Ishikawa (cell line): ENCODE results near the gene POC5.
A peak's percentile ranks its signal among the peaks of the same experiment; 100 is the strongest.

Experiments
- CEBPB ChIP-seq: IDR thresholded peaks from 2 replicates; pipeline ENCODE4 v1.6.1; 2012
- CREB1 ChIP-seq: IDR thresholded peaks from 2 replicates; pipeline ENCODE4 v1.6.1; 2012; ENCODE audit warnings: low read depth
- EGR1 ChIP-seq: IDR thresholded peaks from 2 replicates; pipeline ENCODE4 v1.6.1; 2012
- EP300 ChIP-seq: IDR thresholded peaks from 2 replicates; pipeline ENCODE4 v1.6.1; 2012; ENCODE audit warnings: borderline replicate concordance
- FOXM1 ChIP-seq: IDR thresholded peaks from 2 replicates; pipeline ENCODE4 v1.6.1; 2012; ENCODE audit warnings: low read depth, borderline replicate concordance
- NFIC ChIP-seq: IDR thresholded peaks from 2 replicates; pipeline ENCODE4 v1.6.1; 2012
- RAD21 ChIP-seq: IDR thresholded peaks from 2 replicates; pipeline ENCODE4 v1.6.1; 2012; ENCODE audit warnings: low read depth
- TAF1 ChIP-seq: IDR thresholded peaks from 2 replicates; pipeline ENCODE4 v1.6.1; 2012; ENCODE audit warnings: low read depth, mild to moderate bottlenecking
- TCF12 ChIP-seq: IDR thresholded peaks from 2 replicates; pipeline ENCODE4 v1.6.1; 2012; ENCODE audit warnings: low read depth
- TEAD4 ChIP-seq: IDR thresholded peaks from 2 replicates; pipeline ENCODE4 v1.6.1; 2012
- YY1 ChIP-seq: IDR thresholded peaks from 2 replicates; pipeline ENCODE4 v1.6.1; 2012; ENCODE audit warnings: low read depth
- ZBTB7A ChIP-seq: IDR thresholded peaks from 2 replicates; pipeline ENCODE4 v1.6.1; 2012; ENCODE audit warnings: low read depth
- TF ChIP-seq, protein P1 (sequence below): IDR thresholded peaks from 2 replicates; pipeline ENCODE4 v1.6.1; 2012
- TF ChIP-seq, protein P2 (sequence below): IDR thresholded peaks from 2 replicates; pipeline ENCODE4 v1.6.1; 2012
- TF ChIP-seq, protein P3 (sequence below): IDR thresholded peaks from 2 replicates; pipeline ENCODE4 v1.6.1; 2012; ENCODE audit warnings: low read depth, mild to moderate bottlenecking

Gene POC5

DNA sequence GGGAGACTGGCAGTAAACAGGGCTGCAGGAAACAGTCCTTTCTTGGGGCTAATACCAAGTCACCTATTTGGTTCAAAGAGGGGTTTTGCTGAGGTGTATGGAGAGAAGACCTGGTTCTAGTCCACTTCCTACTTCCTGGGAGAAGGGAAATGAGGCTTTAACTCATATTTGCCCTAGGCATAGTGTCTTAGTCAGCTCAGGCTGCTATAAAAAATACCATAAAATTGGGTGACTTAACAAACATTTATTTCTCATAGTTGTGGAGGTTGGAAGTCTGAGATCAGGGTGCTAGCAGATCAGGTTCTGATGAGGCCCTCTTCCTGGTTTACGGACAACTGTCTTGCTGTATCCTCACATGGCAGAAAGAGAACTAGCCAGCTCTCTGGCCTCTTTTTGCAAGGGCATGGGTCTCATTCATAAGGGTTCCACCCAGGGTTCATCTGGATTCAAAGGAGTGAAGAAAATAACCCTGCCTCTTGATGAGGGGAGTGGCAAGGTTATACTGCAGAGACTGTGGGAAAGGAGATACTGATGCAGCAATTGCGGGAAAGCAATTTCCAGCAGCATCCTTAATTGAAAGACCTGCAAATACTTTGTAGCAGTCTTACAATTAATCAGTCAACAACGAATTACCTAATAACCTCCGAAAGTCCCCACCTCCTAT is 65.5 kb downstream of the POC5 start:
- no peak for TF ChIP-seq RAD21
- no peak for TF ChIP-seq EP300
- no peak for TF ChIP-seq CREB1
- TF ChIP-seq ZBTB7A: no peak
- TF ChIP-seq, protein P1, sequence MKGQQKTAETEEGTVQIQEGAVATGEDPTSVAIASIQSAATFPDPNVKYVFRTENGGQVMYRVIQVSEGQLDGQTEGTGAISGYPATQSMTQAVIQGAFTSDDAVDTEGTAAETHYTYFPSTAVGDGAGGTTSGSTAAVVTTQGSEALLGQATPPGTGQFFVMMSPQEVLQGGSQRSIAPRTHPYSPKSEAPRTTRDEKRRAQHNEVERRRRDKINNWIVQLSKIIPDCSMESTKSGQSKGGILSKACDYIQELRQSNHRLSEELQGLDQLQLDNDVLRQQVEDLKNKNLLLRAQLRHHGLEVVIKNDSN: no peak

DNA sequence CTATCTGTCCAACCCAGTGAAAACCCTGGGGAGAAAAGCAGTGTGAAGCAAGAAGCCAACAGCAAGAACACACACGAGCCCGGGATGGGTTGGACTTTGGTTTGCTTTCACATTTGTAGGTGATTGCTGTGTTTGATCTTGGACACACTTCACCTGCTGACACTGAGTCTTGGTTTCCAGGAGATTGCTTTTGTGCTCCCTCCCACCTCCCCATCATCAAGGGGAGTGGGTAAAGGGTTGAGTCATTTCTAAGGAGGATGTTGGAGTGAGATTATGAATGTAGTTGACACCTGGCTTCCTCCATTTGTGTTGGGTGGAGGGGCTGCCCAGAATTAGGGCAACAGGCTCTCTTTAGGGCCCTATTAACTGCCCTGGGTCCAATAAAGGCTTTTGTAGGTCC is 68.5 kb downstream of the POC5 start:
- no peak for TF ChIP-seq RAD21
- no peak for TF ChIP-seq YY1
- TF ChIP-seq, protein P2, sequence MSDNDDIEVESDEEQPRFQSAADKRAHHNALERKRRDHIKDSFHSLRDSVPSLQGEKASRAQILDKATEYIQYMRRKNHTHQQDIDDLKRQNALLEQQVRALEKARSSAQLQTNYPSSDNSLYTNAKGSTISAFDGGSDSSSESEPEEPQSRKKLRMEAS: no peak
- no peak for TF ChIP-seq FOXM1
- TF ChIP-seq, protein P1: no peak
- no peak for TF ChIP-seq EP300
- no peak for TF ChIP-seq TAF1
- no peak for TF ChIP-seq TEAD4
- no peak for TF ChIP-seq EGR1
- no peak for TF ChIP-seq ZBTB7A
- TF ChIP-seq, protein P3, sequence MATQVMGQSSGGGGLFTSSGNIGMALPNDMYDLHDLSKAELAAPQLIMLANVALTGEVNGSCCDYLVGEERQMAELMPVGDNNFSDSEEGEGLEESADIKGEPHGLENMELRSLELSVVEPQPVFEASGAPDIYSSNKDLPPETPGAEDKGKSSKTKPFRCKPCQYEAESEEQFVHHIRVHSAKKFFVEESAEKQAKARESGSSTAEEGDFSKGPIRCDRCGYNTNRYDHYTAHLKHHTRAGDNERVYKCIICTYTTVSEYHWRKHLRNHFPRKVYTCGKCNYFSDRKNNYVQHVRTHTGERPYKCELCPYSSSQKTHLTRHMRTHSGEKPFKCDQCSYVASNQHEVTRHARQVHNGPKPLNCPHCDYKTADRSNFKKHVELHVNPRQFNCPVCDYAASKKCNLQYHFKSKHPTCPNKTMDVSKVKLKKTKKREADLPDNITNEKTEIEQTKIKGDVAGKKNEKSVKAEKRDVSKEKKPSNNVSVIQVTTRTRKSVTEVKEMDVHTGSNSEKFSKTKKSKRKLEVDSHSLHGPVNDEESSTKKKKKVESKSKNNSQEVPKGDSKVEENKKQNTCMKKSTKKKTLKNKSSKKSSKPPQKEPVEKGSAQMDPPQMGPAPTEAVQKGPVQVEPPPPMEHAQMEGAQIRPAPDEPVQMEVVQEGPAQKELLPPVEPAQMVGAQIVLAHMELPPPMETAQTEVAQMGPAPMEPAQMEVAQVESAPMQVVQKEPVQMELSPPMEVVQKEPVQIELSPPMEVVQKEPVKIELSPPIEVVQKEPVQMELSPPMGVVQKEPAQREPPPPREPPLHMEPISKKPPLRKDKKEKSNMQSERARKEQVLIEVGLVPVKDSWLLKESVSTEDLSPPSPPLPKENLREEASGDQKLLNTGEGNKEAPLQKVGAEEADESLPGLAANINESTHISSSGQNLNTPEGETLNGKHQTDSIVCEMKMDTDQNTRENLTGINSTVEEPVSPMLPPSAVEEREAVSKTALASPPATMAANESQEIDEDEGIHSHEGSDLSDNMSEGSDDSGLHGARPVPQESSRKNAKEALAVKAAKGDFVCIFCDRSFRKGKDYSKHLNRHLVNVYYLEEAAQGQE: no peak
- no peak for TF ChIP-seq NFIC
- TF ChIP-seq CEBPB: no peak
- no peak for TF ChIP-seq TCF12
- no peak for TF ChIP-seq CREB1

DNA sequence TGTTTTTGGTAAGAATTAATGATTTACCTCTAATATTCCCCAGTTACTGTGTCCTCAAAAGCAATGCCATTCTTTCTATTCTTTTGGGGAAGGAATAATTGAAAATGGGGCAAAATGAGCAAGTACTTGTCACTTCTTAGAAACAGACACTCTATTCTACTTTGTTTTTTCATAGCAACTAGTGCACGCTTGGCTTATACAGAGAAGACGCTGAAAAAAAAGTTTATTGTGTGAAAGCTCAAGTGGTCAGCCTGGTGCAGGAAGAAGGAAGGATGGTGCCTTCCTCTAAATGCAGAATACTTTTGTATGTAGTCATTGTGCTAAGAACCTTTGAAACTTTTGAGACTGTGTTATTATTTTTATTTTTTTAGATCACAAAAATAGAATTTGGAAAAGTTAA is 76.4 kb downstream of the POC5 start:
- no peak for TF ChIP-seq TCF12
- no peak for TF ChIP-seq FOXM1
- TF ChIP-seq NFIC: no peak
- no peak for TF ChIP-seq CREB1
- TF ChIP-seq RAD21: no peak
- no peak for TF ChIP-seq EP300

DNA sequence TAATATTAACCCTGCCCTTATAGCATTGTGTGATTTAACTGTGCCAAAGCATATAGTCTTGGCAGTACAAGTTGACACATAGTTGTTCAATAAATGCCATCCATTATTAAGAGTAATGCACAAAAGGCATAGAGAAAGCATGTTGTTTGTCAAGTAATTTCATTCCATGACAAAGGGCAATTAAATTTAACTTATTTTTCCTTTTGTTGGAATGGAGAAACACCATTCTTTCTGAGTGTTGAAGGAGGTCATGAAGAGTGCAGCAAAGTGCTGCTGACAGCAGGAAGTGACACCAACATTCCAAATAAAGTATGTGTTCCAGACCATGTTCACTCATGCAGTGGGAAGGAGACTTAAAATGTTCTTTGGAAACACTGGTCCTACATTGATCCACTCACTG is 76.8 kb downstream of the POC5 start:
- TF ChIP-seq TEAD4: peak; percentile 11; the same call in 1 of the 2 replicates
- TF ChIP-seq, protein P2: no peak

DNA sequence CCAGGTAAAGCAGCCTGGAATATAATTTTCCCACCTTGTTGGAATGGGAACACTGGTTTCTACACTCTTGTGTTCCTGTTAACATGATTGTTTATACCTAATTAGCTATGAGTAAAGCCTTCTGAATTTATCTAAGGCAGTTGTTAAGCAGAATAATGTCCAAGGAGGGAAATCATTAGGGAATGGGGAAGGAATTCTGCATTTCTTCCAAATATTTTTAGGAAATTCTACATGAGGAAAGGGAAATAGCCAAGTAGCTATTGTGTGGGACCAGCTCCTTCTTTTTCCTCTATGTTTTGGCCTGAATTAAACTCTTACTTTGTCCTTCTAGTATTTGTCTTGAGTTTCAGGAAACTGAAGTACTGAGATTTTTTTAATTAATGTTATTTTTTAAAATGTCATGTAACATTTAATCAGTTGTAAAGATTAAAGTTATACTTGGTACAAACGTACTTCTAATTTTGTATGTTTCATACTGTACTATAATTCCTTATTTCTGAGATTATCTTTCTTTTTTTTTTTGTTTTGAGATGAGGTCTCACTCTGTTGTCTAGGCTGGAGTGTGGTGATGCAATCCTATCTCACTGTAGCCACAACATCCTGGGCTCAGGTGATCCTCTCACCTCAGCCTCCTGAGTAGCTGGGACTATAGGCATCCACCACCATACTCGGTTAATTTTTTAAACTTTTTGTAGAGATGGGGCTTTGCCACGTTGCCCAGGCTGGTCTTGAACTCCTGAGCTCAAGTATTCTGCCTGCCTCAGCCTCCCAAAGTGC is 77.5 kb downstream of the POC5 start:
- TF ChIP-seq, protein P2: no peak
- TF ChIP-seq CEBPB (no peak), NFIC (no peak), TEAD4 (no peak), RAD21 (no peak), CREB1 (no peak), TAF1 (no peak), ZBTB7A (no peak), EGR1 (no peak), EP300 (no peak), YY1 (no peak), TCF12 (no peak), FOXM1 (no peak)
- TF ChIP-seq, protein P3: no peak
- TF ChIP-seq, protein P1: no peak
